Skin of body (tissue), 2 donors: ENCODE data around the gene ARHGAP29. TPM values are rescaled to one million over a fixed set of nuclear protein-coding genes. Genes with fewer than 3 reads are reported as not detected.

ENCODE experiments used
- DNase-seq: peaks from one replicate; lab custom pipeline; 2025; lab: John Stamatoyannopoulos, UW
- total RNA-seq: library from RNA; depleted of rRNA; stranded (reverse); fragments of >200 nt; gene quantifications from one replicate; pipeline ENCODE4 v1.2.3, GENCODE V29; 2014

Gene ARHGAP29
- total RNA-seq, 1 donor from 2014 or later = 67.1 TPM

GRCh38 chr1:94125551-94126514, 111.6 kb downstream of the ARHGAP29 start:
- no peak for DNase-seq

GRCh38 chr1:94124538-94124937, 112.8 kb downstream of the ARHGAP29 start:
- DNase-seq = no peak

GRCh38 chr1:94122201-94122970, 115.0 kb downstream of the ARHGAP29 start:
- no peak for DNase-seq

Other genes starting within 250 kb of the ARHGAP29 start
- 3.8 TPM for gene ABCA4, start 116.4 kb downstream of the ARHGAP29 start, total RNA-seq
- 49.8 TPM for gene ABCD3, start 180.8 kb upstream of the ARHGAP29 start, total RNA-seq